DMS153 treated with DMSO at 0.1 percent for 48 hours (cell line): ENCODE measurements around the gene OR13C2.
"Not testable (repeated sequence)": the region's sequence is repeated elsewhere in the genome, so short reads cannot be mapped to it uniquely, and the experiment has no call there.

Source experiments
- DNase-seq: peaks from one replicate; lab custom pipeline; 2025; ENCODE audit not compliant: unreplicated experiment; lab: John Stamatoyannopoulos, UW

The OR13C2 gene, protein sequence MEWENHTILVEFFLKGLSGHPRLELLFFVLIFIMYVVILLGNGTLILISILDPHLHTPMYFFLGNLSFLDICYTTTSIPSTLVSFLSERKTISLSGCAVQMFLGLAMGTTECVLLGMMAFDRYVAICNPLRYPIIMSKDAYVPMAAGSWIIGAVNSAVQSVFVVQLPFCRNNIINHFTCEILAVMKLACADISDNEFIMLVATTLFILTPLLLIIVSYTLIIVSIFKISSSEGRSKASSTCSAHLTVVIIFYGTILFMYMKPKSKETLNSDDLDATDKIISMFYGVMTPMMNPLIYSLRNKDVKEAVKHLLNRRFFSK

DNA sequence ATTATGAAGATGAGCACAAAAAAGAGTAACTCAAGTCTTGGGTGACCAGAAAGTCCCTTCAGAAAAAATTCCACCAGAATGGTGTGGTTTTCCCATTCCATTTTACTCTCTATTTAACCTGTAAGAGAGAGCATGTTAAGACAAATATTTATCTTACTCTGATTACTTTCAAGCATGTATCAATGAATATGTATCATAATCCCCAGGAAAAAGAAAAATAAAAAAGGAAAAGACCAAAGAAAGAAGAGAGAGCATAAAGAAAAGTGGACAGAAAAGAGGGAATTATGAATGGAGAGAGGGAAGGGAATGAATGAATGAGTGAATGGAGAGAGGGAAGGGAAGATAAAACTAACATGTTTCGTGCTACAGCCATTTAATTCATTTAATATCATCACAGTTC lies at the start of gene OR13C2:
TSS of gene OR13C2 (minus strand) at position 101 of the 400 bp plus-strand sequence. CDS start at position 101, 0 bp downstream.
- not testable (repeated sequence) for DNase-seq

- DNase-seq: no peak
These were observed 30.0 kb upstream of the OR13C2 start for GRCh38 chr9:104635456-104635855.

DNA sequence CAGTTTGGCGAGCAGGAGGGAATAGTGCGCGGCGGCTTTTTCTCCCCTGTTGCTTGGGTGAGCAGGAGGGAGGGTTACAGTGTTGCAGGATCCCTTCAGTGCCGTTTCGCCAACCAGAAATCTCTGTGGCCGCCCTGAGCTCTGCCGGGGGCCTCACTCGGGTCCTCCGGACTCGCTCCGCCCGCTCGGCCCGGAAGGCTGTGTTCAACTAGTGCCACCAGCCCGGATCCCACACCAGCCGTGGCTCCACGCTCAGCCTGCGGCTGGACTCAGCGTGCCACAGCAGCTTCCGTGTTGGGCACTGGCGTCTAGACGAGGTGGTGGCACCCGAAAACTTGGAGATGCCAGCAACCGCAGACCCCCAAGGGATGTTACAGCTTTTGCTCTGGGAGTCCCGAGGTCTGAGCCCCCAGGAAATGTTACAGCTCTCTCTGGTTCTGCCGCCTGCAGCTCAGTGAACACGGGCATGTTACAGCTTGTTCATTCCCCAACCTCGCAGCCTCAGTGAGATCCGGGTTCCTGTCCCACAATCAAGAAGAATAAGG lies 28.6 kb upstream of the OR13C2 start:
- no peak for DNase-seq

DNA sequence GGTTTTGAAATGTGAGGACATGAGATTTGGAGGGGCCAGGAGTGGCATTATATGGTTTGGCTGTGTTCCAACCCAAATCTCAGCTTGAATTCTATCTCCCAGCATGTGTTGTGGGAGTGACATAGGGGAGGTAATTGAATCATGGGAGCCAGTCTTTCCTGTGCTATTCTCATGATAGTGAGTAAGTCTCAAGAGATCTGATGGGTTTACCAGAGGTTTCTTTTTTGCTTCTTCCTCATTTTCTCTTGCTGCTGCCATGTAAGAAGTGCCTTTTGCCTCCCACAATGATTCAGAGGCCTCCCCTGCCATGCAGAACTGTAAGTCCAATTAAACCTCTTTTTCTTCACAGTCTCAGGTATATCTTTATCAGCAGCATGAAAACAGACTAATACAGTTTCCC lies 20.5 kb upstream of the OR13C2 start:
- not testable (repeated sequence) for DNase-seq

DNA sequence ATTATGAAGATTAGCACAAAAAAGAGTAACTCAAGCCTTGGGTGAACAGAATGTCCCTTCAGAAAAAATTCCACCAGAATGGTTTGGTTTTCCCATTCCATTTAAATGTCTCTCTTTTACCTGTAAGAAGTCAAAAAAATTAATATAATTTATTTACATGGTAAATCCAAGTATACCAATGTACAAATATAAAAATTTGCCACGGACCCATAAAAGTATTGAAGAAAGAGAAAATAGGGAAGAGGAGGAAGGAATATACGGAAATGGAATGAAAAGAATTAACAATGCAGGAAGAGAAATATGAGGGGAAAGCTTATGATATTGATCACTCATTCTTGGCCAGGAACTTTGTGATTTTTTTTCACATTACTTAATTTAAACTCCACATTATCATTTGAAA lies 12.7 kb upstream of the OR13C2 start, which contains the start of gene OR13C9:
TSS of gene OR13C9 (minus strand) at position 101 of the 400 bp plus-strand sequence. CDS start at position 101, 0 bp downstream.
- DNase-seq: no peak

GRCh38 chr9:104617418-104617817 lies 12.0 kb upstream of the OR13C2 start:
- no peak for DNase-seq

GRCh38 chr9:104611213-104611612 lies 5.8 kb upstream of the OR13C2 start:
- DNase-seq: no peak

GRCh38 chr9:104608336-104608735 lies 2.9 kb upstream of the OR13C2 start:
- no peak for DNase-seq

GRCh38 chr9:104606152-104606551 lies 725 bp upstream of the OR13C2 start:
- DNase-seq: no peak

GRCh38 chr9:104604801-104605200 lies 626 bp downstream of the OR13C2 start:
- no peak for DNase-seq

DNA sequence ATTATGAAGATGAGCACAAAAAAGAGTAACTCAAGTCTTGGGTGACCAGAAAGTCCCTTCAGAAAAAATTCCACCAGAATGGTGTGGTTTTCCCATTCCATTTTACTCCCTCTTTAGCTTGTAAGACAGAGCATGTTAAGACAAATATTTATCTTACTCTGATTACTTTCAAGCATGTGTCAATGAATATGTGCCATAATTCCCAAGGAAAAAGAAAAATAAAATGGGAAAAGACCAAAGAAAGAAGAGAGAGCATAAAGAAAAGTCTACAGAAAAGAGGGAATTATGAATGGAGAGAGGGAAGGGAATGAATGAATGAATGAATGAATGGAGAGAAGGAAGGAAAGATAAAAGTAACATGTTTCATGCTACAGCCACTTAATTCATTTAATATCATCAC lies 6.1 kb downstream of the OR13C2 start, which contains the start of gene OR13C5:
TSS of gene OR13C5 (minus strand) at position 101 of the 400 bp plus-strand sequence. CDS start at position 101, 0 bp downstream.
- not testable (repeated sequence) for DNase-seq

- DNase-seq: not testable (repeated sequence)
These were observed 6.7 kb downstream of the OR13C2 start for GRCh38 chr9:104598749-104599148.

DNA sequence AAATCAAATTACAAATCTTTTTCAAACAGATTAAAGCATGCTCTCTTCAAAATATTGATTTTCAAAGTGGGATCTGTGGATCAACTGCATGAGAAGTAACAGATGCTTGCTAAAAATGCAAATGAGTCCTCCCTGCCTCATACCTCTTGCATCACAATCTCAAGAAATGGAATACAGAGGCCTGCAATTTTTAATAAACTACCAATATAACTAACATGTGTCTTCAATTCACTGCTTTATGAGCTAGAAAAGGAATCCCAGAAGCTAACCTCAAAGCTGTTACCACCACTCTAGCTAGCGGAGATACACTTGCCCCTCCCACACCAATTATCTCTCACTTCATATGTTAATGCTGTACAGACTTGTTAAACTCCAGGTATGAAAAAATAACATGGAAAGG lies 15.8 kb downstream of the OR13C2 start:
- no peak for DNase-seq

DNA sequence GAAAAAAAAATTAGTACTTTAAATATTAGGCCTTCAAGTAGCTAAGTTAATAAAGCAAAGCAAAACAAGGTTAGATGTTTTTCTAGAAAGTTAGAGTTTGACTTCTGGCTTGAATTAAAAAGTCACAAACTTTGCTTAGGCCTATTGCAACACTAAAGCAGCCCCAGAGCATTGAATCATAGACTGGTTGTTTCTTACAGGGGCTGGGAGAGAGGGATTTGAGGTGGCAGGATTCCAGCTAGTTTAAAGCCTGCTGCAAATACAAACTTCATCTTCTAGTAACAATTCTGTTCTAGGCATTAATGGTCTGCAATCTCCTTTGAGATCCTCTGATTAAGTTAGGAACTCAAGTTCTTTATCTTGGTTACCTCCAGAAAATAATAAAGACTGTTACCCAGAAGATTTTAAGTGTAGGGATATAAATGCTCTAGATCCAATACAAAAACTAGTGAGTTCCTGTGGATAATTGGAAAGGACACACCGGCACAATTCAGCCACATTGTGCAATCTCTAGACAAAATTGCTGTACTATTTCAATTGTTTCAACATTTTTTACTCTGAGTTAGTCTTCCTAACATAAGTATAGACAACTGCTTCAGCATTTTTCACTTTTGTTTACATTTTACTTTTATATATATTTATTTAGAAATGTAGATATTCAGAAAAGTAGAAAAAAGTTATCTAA lies 18.8 kb downstream of the OR13C2 start:
- no peak for DNase-seq

- no peak for DNase-seq
These were observed 24.9 kb downstream of the OR13C2 start for GRCh38 chr9:104580562-104580961.

DNA sequence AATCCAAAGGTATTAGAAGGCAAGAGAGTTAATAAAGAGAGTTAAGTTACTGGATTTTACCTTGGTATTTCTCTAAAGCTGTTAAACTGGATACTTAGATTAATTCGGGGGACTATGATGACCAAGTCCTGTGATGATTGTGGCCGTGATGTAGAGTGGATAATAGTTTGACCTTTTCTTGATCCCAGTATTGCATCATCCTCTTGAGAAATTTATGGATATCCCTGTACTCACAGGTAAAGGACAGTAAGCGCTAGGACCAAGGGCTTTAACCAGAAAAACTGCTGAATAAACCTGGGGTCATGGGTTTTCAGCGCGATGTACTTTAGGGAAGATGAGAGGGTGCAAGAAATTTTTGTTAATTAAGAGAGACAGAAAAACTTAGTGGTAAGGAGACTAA lies 28.2 kb downstream of the OR13C2 start:
- DNase-seq: no peak

GRCh38 chr9:104575456-104575855 lies 30.0 kb downstream of the OR13C2 start:
- DNase-seq: no peak

GRCh38 chr9:104572612-104573011 lies 32.8 kb downstream of the OR13C2 start:
- DNase-seq: no peak

GRCh38 chr9:104568868-104569267 lies 36.6 kb downstream of the OR13C2 start, which contains the start of gene OR13C8:
TSS of gene OR13C8 (plus strand) at chr9:104569168. CDS start at chr9:104569168, 0 bp downstream.
- DNase-seq: no peak

DNA sequence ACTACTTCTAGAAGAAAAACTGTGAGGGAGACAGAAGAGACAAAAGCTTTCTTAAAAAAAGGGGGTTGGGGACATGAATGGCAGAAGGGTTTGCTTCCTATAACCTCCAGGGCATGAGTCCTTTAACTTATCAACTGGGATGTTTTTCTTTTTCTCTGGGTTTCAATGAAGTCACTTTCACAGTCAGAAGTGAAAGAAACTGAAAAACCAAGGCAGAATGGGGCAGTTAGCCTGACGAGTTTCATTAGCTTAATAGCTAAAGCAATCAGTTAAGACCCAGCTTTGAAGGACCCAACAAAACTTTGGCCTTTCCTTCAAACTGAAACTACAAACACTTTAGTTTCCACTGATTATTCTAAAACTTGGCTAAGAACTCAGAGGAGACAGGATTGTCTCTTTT lies 41.1 kb downstream of the OR13C2 start:
- DNase-seq: no peak

DNA sequence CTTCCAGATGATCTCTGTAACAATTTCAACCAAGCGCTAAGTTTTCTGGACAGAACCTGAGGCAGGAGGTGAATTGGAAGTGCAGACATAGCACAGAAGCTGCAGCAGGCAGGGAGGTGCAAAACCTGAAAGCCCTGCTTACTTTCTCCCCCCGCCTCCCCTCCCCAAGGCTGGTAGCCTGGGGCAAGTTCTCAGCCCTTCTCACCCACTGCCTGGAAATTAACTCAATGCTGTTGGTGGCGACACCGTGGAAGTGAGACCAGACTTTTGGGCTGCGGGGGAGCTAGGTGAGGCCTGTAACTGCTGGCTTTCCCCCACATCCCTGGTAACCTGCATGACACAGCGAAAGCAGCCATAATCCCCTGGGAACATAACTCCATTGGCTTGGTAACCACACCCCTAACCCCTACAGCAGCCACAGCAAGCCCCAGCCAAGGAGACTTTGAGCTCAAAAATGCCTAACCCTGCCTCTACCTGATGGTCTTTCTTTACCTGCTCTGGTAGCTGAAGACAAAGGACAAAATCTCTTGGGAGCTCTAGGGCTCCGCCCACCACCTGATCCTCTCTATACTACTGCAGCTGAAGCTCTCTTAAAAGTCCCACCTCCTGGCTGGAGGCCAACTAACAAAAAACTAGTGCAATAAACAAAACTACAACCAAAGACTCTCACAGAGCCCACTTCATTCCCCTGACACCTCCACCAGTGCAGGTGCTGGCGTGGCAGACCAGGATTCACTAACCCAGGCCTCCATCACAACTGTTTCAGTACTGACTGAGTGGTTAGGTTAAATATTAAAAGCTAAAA lies 48.4 kb downstream of the OR13C2 start:
- no peak for DNase-seq
